DMS153 treated with DMSO at 0.1 percent for 48 hours (cell line): Measurements from ENCODE around the gene KIAA1755.

ENCODE experiments used
- DNase-seq: peaks from one replicate; lab custom pipeline; 2025; ENCODE audit not compliant: unreplicated experiment; lab: John Stamatoyannopoulos, UW

The KIAA1755 gene

GRCh38 chr20:38190166-38190565 lies 70.4 kb downstream of the KIAA1755 start:
- no peak for DNase-seq

- DNase-seq: no peak
These were observed 73.0 kb downstream of the KIAA1755 start for GRCh38 chr20:38187517-38187916.

- DNase-seq: no peak
These were observed 73.7 kb downstream of the KIAA1755 start for GRCh38 chr20:38186788-38187221.

- DNase-seq: no peak
These were observed 76.4 kb downstream of the KIAA1755 start for GRCh38 chr20:38184101-38184500.

- no peak for DNase-seq
These were observed 78.6 kb downstream of the KIAA1755 start for GRCh38 chr20:38181971-38182370.

- DNase-seq: no peak
These were observed 79.2 kb downstream of the KIAA1755 start for GRCh38 chr20:38181207-38181801.

GRCh38 chr20:38180781-38181180 lies 79.8 kb downstream of the KIAA1755 start:
- no peak for DNase-seq

DNA sequence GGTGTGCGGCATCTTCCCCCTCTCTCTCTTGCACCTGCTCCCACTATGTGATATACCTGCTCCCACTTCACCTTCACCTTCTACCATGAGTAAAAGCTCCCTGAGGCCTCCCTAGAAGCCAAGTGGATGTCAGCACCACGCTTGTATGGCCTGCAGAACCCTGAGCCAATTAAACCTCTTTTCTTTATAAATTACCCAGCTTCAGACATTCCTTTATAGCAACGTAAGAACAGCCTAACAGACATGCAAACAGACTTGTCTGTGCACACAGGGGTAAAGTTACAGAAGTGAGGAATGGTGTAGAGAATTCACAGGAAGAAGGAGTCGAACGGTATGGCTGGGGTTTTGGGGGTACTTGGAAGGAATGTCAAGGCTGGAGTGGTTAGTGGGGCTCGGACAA lies 80.7 kb downstream of the KIAA1755 start:
- no peak for DNase-seq

GRCh38 chr20:38178581-38178980 lies 82.0 kb downstream of the KIAA1755 start:
- DNase-seq: no peak

- no peak for DNase-seq
These were observed 82.5 kb downstream of the KIAA1755 start for GRCh38 chr20:38178065-38178491.

DNA sequence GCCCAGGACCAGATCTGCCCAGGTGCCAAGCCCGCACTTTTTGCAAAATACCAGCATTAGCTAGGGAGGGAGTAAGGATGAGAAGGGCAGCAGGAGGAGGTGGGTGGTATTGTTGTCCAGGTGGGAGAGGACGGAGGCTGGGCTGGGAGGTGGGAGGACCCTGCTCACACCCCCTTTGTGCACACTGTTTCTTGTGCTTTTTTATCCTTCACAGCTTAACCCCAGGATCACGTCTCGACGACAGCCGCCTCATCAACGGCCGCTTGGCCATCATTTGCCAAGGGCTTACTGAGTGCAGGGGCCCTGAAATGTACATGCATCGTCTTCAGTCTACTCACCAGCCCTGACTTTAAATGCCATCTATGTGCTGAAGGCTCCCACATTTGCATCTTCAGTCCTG lies 83.3 kb downstream of the KIAA1755 start:
- no peak for DNase-seq

DNA sequence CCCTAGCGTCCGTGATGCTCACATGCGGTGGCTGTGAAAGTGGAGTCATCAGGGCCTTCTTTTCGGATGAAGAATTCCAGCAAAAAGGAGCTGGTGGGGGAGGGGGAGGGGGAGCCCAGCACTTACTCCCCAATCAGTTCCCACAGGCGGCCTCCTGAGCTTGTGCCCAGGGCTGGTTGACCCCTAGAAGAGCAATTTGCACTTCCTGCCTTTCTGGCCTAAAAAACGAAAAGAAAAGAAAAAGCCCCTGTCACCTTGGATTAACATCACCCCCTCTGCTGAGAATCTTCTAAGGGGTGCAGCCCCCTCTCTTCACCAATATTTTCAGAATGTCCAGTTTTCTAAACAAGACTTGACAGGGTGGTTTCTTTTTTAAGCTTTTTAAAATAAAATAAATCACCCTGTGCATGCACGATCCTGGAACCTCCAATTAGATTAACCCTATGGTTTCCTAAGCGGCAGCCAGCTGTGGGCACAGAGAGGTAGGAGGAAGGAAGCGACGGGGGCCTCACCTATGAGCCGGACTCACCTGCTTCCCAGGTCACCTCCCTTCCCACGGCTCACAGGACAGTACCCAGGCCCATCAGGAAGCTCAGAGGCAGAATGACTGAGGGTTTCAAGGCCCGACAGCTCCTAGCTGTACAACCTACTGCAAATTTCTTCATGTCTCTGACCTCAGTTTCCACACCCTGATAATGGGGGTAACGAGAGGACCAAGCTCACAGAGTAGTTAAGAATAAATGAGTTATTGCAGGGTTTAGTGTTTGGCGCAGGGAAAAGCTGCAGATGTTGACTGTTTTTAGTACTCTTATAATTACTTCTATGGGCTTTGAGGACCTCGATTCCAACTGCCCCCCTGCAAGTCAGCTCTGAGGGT lies 85.0 kb downstream of the KIAA1755 start:
- DNase-seq: no peak

GRCh38 chr20:38173237-38174156 lies 87.0 kb downstream of the KIAA1755 start:
- no peak for DNase-seq

- no peak for DNase-seq
These were observed 88.1 kb downstream of the KIAA1755 start for GRCh38 chr20:38172408-38172807.

DNA sequence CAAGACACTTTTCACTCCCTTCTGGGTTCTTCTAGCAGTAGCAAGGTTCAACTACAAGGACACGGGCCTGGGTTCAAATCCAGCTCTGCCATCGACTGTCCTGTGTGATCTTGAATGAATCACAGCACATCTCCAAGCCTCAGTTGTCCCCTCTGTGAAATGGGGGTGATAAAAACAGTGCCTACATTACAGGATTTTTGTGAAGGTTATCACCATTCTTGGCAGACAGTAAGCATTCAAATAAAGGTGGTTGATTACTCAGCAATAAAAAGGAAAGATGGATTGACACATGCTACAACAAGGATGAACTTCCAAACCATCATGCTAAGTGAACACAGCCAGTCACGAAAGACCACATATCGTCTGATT lies 88.9 kb downstream of the KIAA1755 start:
- no peak for DNase-seq

DNA sequence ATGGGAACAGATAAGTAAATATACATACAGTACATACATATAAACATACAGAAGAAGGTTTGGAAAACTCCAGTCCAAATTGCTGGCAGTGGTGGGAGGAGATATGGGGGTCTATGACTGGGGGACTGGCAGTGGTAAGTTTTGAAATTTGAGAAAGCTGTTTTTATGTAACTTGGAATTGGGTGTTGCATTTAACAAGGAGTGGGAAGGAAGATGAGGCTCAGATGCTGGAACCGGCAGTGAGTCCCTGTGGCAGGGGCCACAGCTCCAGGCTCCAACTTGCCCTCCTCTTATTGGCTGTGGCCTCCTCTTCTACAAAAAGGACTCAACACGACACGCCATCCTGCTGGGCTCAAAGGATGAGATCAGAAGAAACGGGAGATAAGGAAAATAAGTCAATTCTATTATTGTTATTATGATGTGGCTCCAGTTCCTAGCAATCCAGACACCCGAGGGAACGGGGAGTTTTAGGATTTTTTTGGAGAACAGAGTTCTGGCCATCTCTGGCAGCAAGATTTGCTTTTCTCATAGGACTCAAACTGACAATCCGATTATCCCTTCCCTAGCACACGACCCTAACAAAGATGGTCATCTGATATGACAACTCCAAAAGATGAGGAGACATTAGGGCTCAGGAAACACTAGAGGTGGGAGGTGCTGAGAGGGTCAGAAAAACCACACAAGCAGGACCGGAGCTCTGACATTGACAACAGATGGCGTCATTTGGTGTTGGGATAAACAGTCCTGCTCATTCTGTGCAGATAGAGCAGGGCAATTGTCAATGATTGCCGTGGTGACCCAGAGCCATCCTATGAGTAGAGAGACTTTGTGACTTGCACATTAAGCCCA lies 89.5 kb downstream of the KIAA1755 start:
- no peak for DNase-seq

DNA sequence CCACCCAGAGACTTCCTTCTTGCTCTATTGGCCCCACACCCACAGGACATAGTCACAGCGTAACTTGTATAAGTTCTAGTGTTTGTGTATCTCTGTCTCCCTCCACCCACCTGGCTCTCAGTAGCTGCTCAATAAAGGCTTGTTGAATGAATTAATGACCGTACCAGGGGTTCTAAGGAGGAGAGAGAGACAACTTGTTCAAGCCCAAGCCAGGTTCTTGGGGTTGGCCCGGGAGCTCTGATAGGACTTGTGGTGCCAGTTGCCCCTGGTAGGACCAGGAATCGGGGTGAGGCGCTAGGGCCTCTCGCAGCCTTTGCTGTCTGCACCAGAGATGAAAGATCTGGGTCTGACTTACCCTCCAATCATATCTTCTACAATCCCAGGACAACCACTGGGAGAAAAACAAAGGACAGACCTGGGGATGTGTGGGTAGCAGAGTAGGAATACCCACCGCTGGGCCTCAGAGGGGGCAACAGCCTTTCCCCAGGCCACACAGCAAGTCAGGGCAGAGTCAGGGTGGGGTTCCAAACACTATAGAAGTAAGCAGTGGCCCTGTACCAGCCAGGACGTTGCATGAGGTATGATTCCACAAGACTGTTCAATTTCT lies 90.2 kb downstream of the KIAA1755 start:
- no peak for DNase-seq

- no peak for DNase-seq
These were observed 90.8 kb downstream of the KIAA1755 start for GRCh38 chr20:38169636-38170193.

- DNase-seq: no peak
These were observed 91.5 kb downstream of the KIAA1755 start for GRCh38 chr20:38168791-38169589.
